Mesenteric fat pad (tissue), 1 donor: Measurements from ENCODE around the gene CAV1. TPM values are rescaled to one million over a fixed set of nuclear protein-coding genes. Genes with fewer than 3 reads are reported as not detected.

Source experiments
- DNase-seq: peaks from one replicate; pipeline ENCODE4 v3.0.0-alpha.2; 2020; ENCODE audit warnings: low spot score
- total RNA-seq: library from RNA; stranded (reverse); fragmentation: NEBNext Ultra II Directional; extraction: Animal tissue kit (Norgen Biotek cat#: 25700); gene quantifications from one replicate; pipeline ENCODE4 v1.2.1, GENCODE V29; 2021
- donor health status: DM: yes; HTN: yes; CAD: no.

The CAV1 gene
- total RNA-seq, 1 donor from 2014 or later = 473 TPM

DNA sequence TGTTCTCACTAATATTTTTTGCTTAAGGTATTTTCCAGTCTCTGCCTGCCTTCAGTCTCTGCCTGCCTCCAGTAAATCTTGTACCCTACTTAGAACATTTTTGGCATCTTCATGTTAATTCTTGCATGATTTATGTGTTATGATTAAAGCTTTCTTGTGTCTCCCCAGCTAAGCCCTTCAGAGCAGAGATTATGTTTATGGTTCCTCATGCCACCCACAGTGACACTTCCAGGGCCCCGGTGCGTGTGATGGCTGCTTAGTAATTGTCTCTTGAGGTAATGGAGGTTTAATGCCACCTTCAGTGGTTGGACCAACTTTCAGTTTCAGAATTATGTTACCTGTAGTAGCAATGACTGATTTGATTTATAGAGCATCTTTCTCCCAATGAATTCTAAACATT lies 76.6 kb downstream of the CAV1 start:
- DNase-seq = no peak

DNA sequence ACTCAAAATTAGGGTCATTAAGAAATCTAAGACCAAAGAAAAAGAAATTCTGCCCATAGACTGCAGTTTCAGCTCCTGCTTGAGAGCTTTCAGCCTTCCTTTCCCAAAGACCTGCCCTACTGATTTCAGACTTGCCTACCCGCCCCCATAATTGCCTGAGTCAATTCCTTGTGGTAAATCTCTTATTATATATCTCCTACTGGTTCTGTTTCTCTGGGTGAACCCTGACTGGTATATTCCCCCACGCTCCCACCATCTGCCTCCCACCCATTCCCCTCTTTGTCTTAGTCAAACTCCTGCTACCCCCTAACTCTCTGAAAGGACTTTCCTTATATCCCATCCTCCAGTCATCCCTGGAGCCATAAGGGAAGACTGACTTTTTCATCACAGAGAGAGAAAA lies 82.5 kb downstream of the CAV1 start:
- DNase-seq = no peak

DNA sequence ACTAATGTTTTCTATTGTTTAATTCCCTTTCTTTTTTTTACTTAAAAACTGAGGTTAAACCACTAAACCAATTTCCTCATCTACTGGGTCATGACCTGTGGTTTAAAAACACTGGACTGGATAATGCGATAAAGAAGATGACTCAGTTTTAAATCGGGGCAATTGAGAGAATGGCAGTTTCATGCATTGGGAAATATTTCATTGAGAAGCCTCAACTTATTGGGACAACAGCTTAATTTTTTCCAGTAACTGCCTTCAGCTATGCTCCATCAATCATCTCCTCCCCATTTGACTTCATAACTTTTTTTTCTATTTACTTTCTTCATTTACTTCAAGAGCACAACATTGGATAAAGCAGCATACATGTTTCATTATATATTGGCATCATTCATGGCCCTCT lies 85.4 kb downstream of the CAV1 start:
- no peak for DNase-seq

DNA sequence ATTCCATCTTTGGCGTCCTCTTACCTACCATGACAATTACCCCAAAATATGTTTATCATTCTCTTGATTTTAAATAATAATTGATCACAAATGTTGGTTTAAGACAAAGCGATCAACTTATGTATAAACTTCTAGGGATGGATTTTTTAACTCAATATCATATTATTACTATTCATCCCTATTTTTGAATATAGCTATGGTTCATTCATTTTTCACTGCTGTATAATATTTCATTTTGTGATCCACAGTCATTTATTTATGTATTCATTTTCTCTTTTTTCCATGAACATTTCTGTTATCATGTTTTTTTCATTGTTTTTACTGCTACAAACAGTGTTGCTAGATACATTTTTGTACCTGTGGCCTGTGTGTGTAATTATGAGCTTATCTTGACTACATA lies 85.9 kb downstream of the CAV1 start:
- no peak for DNase-seq

Other genes with a start within 250 kb of the CAV1 start
- 170 TPM for gene CAV2, start 25.3 kb upstream of the CAV1 start, total RNA-seq
- gene MET, start 147.2 kb downstream of the CAV1 start, total RNA-seq = 18.4 TPM